Measurements from ENCODE around the gene SIDT1. TPM values are rescaled to one million over a fixed set of nuclear protein-coding genes. Genes with fewer than 3 reads are reported as not detected.

Gene SIDT1
- polyA plus RNA-seq, 4 donors, result 2.4 to 4.5 (median 3.6) TPM

- DNase-seq (ENCODE audit: low read depth in 4 of 4, low spot score in 2 of 4), result no peak
Observed at GRCh38 chr3:113541519-113541918, 9.2 kb downstream of the SIDT1 start.

GRCh38 chr3:113545594-113545993 lies 13.2 kb downstream of the SIDT1 start:
- DNase-seq (ENCODE audit: low read depth in 4 of 4, low spot score in 2 of 4), result no peak

GRCh38 chr3:113546414-113546893 lies 14.1 kb downstream of the SIDT1 start:
- no peak for DNase-seq (ENCODE audit: low read depth in 4 of 4, low spot score in 2 of 4)

- DNase-seq (ENCODE audit: low read depth in 4 of 4, low spot score in 2 of 4), result no peak
Observed at GRCh38 chr3:113548501-113548900, 16.1 kb downstream of the SIDT1 start.

GRCh38 chr3:113551820-113552219 lies 19.5 kb downstream of the SIDT1 start:
- DNase-seq (ENCODE audit: low read depth in 4 of 4, low spot score in 2 of 4), result no peak

GRCh38 chr3:113552851-113553250 lies 20.5 kb downstream of the SIDT1 start:
- DNase-seq (ENCODE audit: low read depth in 4 of 4, low spot score in 2 of 4), result no peak

- no peak for DNase-seq (ENCODE audit: low read depth in 4 of 4, low spot score in 2 of 4)
Observed at GRCh38 chr3:113555138-113555537, 22.8 kb downstream of the SIDT1 start.

GRCh38 chr3:113556316-113556945 lies 24.1 kb downstream of the SIDT1 start:
- no peak for DNase-seq (ENCODE audit: low read depth in 4 of 4, low spot score in 2 of 4)

- no peak for DNase-seq (ENCODE audit: low read depth in 4 of 4, low spot score in 2 of 4)
Observed at GRCh38 chr3:113556946-113557335, 24.6 kb downstream of the SIDT1 start.

GRCh38 chr3:113557374-113557773 lies 25.0 kb downstream of the SIDT1 start:
- no peak for DNase-seq (ENCODE audit: low read depth in 4 of 4, low spot score in 2 of 4)

GRCh38 chr3:113559009-113559408 lies 26.7 kb downstream of the SIDT1 start:
- DNase-seq (ENCODE audit: low read depth in 4 of 4, low spot score in 2 of 4), result no peak

GRCh38 chr3:113560271-113560670 lies 27.9 kb downstream of the SIDT1 start:
- DNase-seq (ENCODE audit: low read depth in 4 of 4, low spot score in 2 of 4), result no peak

GRCh38 chr3:113560831-113561623 lies 28.7 kb downstream of the SIDT1 start:
- peak in 3 of 4 donors; percentile 48 to 73 (median 50) for DNase-seq (ENCODE audit: low read depth in 4 of 4, low spot score in 2 of 4)

- DNase-seq (ENCODE audit: low read depth in 4 of 4, low spot score in 2 of 4), result no peak
Observed at GRCh38 chr3:113565555-113565954, 33.2 kb downstream of the SIDT1 start.

- no peak for DNase-seq (ENCODE audit: low read depth in 4 of 4, low spot score in 2 of 4)
Observed at GRCh38 chr3:113570158-113570557, 37.8 kb downstream of the SIDT1 start.

- no peak for DNase-seq (ENCODE audit: low read depth in 4 of 4, low spot score in 2 of 4)
Observed at GRCh38 chr3:113571360-113571759, 39.0 kb downstream of the SIDT1 start.

- DNase-seq (ENCODE audit: low read depth in 4 of 4, low spot score in 2 of 4), result no peak
Observed at GRCh38 chr3:113573728-113574127, 41.4 kb downstream of the SIDT1 start.

GRCh38 chr3:113574213-113574612 lies 41.9 kb downstream of the SIDT1 start:
- DNase-seq (ENCODE audit: low read depth in 4 of 4, low spot score in 2 of 4), result no peak

GRCh38 chr3:113575206-113575605 lies 42.9 kb downstream of the SIDT1 start:
- no peak for DNase-seq (ENCODE audit: low read depth in 4 of 4, low spot score in 2 of 4)

GRCh38 chr3:113585228-113585627 lies 52.9 kb downstream of the SIDT1 start:
- DNase-seq (ENCODE audit: low read depth in 4 of 4, low spot score in 2 of 4), result no peak

GRCh38 chr3:113585720-113586119 lies 53.4 kb downstream of the SIDT1 start:
- no peak for DNase-seq (ENCODE audit: low read depth in 4 of 4, low spot score in 2 of 4)

- no peak for DNase-seq (ENCODE audit: low read depth in 4 of 4, low spot score in 2 of 4)
Observed at GRCh38 chr3:113588806-113589205, 56.5 kb downstream of the SIDT1 start.
